Stimulated activated CD4-positive, alpha-beta T cell treated with anti-CD3 and anti-CD28 coated beads, TNF-alpha, amount 100 ng/mL, for 24 hours (primary cell): Measurements from ENCODE around the gene SCYGR8.

Experiments
- DNase-seq, 3 experiments: peaks; one replicate each; pipeline ENCODE4 v3.0.0-alpha.2; 2020; ENCODE audit warnings: low read depth in 3 of 3

SCYGR8 gene

DNA sequence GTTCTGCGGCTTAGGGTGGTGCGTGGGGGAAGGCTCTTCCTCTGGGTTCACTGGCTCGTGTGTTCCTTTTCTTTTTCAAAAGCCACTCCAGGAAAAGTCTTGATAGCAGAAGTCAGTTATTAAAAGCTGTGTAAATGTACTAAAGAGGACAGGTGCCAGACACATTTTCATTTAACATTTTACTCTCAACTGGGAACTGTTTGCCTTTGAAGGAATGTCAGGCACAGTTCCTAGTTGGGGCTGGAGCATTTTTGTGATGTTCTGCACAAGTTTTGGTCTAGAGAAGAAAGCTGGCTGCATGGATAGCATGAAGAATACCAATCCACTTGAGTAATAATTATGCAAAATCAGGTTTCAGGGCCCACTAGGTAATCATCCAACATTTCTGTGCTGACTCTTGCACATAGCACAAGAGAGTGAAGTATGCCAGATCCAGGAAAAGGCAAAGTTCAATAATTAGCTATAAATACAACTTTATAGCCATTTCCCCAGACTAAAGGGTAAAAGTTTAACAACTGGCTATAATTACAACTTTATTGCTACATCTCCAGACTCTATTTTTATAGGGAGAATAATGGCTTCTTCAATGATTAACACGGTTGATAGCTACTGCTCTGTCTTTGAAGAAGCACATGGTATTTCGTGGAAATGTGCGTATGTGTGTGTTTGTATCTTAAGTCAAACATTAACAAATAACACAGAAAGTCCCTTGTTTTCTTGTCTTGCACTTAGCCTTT, 16.2 kb downstream of the SCYGR8 start:
- no peak for DNase-seq

GRCh38 chr2:227765788-227766372, 20.2 kb downstream of the SCYGR8 start:
- DNase-seq, result no peak

DNA sequence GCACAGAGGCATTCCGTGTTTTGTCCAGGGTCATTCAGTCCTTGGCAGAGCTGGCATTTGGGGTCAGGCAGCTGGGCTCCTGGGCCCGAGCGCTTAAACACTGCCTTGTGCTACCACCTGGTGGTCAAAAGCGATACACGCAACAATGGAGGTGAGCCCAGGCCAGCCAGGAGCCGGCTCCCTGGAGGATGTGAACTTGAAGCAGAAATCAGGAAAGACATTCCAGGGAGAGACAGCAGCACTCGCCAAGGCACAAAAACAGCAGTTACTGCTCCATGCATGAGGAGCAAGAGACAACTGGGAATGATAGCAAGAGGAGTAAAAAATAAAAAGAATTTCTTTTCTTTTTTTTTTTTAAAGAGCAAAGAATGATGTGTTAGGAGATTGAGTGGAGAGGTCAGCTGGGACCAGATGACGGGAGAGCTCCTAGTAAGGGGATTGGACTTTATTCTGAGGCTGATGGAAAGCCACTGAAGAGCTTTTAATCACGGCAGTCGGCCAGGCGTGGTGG, 20.7 kb downstream of the SCYGR8 start:
- peak; percentile 33 to 62 (median 39) for DNase-seq

DNA sequence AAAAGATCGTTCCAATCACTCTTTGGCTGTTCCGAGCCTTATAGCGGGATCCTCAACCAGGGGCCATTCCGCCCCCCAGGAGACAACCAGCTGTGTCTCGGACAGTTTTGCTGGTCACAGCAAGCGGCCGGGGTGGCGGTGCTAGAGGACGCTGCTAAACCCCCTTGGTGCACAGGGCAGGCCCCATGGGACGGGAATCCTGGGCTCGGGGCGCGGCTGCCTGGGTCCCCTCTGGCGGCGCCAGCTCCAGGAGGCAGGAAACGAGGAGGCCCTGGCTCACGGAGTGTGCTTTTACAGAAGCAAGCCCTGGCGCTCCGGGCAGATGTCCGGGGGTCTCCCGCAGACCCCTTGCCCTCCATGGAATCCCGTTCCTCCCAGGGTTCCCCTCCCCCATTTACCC, 22.1 kb downstream of the SCYGR8 start:
- no peak for DNase-seq

DNA sequence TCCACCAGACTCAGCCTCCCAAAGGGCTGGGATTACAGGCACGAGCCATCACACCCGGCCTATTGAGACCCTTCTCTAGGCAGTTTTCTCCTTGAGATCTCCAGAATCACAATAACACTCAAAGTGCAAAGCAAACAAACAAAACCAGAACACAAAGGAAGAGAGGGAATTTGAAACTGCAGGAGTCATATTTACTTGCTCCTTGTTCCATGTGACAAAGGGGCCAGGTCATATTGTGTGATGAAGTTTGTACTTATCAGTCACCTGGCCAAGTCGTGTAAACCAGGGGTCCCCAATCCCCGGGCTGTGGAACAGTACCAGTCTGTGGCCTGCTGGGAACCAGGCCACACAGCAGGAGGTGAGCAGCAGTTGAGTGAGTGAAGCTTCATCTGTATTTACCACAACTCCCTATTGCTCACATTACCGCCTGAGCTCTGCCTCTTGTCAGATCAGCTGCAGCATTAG, 26.5 kb downstream of the SCYGR8 start:
- no peak for DNase-seq

DNA sequence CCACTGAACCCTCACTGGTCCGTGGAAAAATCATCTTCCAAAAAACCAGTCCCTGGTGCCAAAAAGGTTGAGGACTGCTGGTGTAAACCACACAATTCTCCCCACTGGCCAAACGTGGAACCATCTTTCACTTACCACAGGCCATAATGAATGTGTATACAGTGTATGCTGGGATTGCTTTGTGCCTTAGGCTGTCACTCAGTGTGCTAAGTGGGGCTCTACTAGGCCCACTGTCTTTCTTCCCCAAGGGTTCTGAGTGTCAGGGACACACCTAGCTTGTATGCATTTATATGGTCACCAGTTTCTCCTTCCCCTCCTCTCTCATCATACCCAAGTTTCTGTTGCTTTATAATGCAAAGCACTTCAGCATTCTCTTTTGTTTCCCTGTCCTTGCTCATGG, 27.2 kb downstream of the SCYGR8 start:
- DNase-seq, result no peak

DNA sequence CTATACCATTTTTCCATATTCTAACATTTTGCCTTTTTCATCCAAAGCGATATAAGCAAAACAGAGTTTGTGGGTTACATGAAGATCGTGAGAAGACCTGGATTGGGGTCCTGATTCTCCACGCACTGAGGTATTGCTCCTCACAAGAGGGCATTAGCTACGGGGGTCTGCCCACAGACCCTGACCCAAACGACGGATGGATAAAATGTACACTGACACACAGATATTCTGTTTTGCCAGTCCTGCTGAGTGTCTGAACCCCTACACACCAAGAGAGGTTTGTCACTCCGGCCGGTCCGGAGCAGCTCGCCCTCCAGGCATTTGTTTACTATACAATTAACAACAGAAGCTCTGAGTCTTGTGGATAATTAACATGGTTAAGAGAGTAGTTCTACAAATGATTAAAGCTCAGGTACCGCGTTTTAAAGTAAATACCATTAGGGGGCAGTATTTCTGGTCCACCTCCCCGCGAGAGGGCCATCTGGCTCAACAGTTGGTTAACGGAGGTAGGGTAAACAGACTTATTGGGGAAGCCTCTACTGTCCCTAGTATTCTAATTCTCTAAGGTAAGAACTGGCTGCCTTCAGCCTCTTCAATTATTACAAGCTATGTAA, 28.4 kb downstream of the SCYGR8 start:
- no peak for DNase-seq

DNA sequence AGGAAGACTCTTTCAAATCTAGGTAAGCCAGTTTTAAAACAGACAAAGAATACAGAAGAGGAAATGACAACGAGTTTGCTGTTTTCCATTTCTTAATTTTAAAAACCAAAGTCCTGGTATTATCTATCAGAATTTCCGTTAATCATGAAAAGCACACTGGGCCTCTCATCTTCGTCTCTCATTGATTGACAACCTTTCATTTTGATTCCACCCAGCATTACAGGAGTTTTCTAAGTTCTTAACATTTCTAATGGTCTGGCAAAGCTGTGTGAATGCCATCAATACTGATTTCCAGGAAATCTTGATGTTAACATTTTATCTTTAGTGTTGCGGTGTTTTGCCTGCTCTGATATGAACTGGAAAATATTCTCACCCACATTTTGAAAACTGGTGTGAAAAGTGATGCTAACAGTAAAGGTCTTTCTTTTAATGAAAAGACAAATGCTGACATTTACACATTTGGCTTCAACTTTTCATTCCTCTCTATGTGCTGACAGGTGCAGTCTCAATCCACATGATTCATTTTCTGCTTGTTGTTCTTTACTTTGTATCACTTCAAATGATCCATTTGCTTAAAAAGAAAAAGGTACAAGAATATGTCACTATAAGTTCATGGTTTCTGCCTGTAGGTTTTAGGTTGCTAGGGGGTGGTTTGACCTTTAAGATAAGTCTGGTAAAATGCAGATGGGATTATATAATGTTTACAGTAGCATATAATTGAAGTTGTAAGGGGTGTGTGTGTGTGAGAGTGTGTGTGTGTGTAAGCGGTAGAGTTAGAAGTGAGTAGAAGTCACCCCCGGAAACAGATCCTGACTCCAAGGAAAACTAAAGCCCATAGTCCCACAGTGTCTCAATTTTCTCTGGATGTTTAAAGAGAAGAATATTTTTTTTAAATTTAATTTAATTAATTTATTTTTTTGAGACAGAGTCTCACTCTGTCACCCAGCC, 29.5 kb downstream of the SCYGR8 start:
- DNase-seq, result no peak

GRCh38 chr2:227780981-227781615, 35.4 kb downstream of the SCYGR8 start:
- DNase-seq, result no peak

DNA sequence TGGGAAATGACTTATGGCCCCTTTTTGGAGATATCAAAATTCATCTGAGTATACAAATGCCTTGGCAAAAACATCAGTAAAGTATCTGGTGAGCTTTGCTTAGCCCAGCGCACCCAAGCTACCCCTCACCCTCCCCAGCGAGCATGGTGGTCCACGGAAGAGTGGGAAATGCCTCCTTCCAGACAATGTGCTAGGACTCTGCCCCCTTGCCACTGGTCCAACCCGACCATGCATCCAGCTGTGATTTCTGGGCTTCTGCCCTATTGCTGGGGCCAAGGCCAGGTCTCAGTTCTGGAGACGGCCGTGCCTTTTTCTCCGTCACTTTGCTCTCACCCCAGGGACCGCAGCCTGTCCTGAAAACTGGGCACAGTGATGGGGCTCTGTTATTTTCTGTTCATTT, 36.1 kb downstream of the SCYGR8 start:
- DNase-seq, result no peak

DNA sequence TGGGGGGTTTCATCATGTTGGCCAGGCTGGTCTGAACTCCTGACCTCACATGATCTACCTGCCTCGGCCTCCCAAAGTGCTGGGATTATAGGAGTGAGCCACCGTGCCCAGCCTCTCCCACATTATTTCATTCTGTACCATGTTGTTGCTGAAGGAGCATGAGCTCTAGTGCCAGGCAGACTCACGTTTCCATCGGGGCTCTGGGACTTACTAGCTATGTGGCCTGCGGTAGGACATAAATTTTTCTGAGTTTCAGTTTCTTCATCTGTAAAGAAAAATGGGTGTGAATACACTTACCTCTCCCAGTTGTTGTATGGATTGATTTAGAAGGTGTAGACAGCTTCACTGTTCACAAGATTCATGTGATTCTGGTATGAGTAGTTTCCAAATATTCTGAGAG, 37.1 kb downstream of the SCYGR8 start:
- DNase-seq, result no peak

DNA sequence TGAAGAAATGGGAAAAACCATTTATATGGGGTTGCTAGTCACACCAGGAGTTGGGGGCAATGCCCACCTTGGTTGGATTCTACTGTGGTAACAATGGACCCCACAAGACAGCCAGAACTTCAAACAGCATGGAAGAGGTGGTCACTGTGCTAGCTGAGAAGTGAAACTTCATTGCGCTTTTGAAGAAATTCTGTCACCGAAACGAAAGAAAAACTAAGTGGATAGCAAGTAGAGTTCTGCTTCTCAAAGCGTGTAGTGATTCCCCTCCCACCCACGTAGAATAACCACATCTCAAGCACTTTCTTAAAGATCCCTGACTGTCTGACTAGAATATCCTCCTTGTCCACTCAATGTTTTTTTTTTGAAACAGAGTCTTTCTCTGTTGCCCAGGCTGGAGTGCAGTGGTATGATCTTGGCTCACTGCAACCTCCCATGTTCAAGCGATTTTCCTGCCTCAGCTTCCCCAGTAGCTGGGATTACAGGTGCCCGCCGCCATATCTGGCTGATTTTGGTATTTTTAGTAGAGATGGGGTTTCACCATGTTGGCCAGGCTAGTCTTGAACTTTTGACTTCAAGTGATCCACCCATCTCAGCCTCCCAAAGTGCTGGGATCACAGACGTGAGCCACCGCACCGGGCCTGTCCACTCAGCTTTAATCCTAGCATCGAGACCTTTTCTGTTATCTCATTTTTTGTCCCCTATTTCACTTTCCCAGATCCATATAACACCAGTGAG, 37.9 kb downstream of the SCYGR8 start:
- no peak for DNase-seq

DNA sequence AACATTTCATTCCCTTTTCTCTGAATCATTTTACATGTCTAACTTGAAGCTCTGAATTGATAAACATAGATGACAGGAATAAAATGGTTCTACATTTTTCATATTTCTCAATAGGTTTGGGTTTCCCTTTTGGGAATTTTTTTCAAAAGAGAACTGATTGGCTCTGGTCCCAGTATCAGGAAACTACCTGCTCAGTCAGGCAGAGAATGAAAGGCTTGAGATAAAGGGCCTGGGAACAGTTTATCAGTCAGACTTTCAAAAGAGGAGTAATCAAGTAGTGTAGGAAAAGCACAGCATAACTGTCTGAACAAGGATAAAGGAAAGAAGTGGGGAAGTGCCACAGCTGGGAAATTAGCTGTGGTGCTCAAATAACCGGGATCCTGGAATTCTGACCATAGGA, 39.6 kb downstream of the SCYGR8 start:
- DNase-seq, result no peak

- no peak for DNase-seq
These were observed 42.9 kb downstream of the SCYGR8 start for GRCh38 chr2:227788561-227789018.

DNA sequence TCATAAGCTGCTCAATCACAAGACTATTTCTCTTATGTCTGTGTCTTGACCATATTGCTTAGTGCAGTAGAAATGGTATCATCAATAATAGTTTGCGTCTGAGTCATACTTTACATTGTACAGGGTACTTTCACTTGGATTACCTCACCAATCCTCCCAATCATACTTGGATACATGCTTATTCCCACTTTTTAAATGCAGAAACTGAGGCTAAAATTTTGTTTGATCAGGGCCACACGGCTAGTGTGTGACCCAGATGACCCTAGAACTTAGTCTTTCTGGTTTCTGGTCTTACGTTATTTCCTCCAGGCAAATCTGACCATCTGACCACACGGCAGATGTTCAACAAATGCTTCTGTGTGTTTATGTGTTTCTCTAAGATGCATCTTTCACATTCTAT, 44.1 kb downstream of the SCYGR8 start:
- DNase-seq, result no peak

- DNase-seq, result no peak
These were observed 47.5 kb downstream of the SCYGR8 start for GRCh38 chr2:227793148-227793712.
